Hematopoietic multipotent progenitor cell (in vitro differentiated cells): ENCODE data around the gene IGSF9. TPM values are rescaled to one million over a fixed set of nuclear protein-coding genes. Genes with fewer than 3 reads are reported as not detected.

Source experiments
- DNase-seq, 3 donors: peaks; one replicate each; pipeline ENCODE4 v3.0.0-alpha.2; 2011 to 2015; ENCODE audit warnings: low read depth in 2 of 3, low spot score in 2 of 3
- total RNA-seq: library from RNA; depleted of rRNA; stranded (reverse); fragments of >200 nt; gene quantifications from one replicate; pipeline ENCODE4 v1.2.3, GENCODE V29; 2012

IGSF9 gene
- total RNA-seq, 1 donor = 0.54 TPM

DNA sequence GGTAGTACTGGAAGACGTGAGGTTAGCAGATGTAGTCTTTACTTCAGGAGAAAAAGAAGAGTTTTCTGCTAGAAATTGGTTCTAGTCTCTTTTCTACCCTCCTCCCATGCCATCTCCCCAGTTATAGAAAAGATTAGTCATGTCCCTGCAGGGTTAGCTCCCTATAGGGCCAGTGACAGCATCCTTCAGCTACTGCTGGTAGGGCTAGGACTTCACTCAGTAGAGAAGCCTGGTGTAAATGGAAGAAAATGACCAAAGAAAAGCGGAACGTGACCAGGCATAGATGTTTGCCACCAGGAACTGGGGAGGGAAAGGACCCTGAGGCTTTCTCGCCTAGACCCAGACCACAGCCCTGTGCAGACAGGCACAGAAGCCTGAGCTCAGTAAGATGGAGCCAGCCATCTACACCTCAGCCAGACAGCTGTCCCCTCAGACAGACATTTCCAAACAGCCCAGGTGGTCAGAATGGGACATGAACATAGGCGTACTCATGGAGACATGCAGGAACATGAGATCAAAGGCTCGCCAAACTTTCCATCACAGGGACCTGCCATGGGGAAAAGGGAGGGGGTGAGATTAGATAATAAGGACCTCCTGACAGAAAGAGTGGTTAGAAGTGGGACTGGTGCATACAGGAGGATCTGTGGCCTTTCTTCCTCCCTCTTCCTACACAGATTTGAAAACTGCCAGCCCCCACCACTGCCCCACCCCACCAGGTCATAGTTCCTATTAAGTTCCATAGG lies 32.1 kb upstream of the IGSF9 start:
- no peak for DNase-seq

DNA sequence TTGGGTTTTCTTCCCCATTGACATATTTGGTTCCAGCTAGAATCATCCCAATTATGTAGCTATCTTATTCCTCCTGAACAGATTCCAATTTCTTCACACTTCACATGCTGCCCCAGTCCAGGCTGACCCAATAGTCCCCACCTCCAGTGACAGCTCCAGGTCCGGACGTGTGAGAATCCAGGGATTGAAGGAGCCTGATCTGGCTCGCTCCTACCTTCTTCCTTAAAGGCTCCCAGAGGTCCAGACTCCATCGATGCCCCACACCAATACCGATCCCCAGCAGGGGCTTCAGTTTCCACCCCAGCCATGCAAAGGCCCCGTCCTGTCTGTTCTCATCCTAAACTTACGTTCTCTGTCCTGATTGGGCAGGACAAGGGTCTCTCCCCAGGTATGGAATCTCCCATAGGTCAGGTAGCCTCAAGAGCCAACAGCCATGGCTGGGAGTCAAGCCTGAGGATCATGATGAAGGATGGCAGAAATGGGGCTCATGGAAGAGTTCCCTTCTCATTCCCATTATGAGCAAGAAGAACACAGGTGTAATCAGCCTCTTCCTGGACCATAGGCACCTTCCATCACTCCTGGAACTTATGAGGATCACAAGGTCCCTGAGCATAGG lies 29.0 kb upstream of the IGSF9 start:
- no peak for DNase-seq

DNA sequence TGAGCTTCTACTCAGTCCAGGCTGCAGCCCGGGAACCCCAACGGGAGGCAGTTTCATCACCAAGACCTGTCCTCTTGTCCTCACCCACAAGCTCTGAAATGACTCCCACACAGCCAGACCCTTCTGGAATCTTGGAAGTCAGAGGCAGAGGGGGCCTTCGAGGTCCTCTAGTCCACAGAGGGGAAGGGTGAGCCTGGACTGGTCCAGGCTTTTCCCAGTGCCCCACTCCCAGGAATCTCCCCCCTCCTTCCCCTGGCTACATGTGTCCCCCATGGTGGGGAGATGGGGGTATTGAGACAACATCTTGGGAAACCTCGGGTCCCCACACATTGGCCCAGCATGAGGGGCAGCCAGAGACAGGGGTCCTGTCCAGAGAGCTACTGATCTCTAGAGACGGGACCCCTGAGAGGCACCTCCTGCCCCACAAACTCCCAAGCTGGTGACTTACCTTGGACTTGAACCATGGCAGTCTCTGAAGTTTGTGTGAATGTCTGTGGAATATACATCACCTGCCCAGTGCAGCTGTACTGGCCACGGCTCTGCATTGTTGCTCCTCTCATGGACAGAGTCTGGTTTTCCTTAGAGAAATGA lies 28.0 kb upstream of the IGSF9 start:
- DNase-seq = no peak

DNA sequence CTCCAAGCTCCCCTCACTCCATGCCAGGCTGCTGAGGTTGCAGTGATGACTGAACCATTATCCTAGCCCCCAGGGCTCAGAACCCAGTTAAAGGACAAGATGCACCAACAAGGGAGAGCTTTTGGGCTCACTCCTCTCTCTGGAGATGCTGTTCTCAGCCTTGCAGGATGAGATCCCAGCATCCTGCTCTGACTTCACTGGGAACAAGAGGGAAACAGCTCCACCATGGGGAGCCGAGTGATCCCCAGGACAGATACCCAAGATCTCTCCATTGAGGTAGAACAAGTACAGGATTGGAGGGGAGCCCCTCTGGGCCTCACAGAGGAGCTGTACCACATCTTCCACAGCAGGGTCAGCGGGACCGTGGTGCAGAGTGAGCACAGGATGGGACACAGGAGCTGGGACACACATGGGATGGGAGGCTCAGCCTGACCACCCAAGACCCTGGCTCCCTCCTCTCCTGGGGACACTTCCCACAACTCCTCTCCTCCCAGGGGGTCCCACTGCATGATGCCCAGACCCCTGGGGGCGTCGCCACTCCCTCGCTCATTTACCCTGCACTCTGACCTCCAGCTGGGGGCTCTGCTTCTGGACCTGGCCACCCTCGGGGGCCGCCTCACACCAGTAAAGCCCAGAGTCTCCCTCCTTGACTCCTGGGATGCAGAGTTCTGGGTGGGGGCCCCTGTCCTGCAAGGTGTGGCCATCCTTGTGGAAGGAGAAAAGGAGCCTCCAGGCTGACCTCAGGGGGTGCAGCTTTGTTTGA lies 27.2 kb upstream of the IGSF9 start:
- no peak for DNase-seq

DNA sequence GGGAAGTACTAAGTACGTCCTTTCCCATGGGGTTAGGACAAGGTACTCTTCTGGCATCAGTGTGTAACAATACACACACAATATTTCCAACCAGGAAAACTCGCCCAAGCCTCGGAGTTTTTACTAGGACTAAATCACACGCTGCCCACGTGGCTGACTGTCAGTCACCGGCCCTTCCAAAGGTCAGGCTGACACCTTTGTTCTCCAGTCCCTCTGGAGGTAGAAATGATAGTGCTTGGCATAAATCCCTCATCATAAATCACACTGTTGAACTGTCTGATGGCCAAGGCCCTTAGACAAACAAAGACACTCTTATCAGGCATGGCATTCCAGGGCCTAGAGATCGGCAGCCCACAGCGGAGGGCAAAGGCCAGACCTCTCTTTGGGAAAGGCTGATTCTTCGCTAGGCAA lies 25.5 kb upstream of the IGSF9 start:
- DNase-seq = no peak

DNA sequence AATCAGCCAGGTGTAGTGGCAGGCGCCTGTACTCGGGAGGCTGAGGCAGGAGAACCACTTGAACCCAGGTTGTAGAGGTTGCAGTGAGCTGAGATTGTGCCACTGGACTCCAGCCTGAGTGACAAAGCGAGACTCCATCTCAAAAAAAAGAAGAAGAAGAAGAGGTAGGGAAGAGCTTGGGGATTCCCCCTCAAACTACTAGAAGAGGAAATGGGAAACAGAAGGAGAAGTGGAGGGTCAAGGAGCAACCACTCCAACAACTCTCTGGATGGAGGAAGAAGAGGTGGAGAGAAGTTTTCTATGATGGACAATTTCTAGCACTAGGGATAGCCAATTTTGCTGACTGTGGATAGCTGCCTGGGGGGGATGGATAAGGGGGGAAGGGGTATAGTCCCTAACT lies 23.5 kb upstream of the IGSF9 start:
- DNase-seq = no peak

DNA sequence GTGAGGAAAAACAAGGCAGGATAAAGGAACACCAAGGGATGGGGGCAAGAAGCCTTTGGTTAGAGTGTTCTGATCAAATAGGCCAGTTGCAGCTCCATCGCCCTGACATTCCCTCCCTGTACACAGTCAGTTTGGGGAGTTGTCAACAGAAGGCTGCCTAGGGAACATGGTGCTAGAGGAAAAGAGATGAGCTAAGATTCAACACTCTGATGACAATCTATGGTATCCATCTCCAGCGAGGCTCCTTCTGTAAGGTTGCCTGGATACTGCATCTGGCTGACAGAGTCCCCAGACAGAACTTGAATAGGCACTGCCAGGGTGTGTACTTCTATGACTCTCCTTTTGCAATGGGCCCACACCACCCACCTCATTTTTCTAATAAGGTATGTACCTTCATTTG lies 19.9 kb upstream of the IGSF9 start:
- DNase-seq = no peak

DNA sequence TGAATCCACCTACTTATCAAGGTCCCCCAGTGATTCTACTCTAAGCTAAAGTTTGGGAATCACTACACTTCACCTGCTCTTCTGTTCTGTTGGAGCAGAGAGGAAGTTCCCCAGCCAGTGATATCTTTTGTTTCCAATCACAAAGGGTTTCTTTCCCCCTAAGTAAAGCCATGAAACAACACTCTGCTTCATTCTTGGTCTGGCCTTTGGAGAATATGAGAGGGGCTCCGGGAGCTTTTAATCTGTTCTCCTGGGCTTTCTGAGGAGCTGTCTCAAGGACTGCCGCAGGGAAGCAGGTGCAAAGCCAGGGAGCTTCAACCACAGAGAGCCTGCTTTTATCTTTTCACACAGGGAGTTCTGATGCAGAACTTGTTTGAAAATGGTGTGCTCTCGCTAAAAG lies 18.7 kb upstream of the IGSF9 start:
- no peak for DNase-seq

DNA sequence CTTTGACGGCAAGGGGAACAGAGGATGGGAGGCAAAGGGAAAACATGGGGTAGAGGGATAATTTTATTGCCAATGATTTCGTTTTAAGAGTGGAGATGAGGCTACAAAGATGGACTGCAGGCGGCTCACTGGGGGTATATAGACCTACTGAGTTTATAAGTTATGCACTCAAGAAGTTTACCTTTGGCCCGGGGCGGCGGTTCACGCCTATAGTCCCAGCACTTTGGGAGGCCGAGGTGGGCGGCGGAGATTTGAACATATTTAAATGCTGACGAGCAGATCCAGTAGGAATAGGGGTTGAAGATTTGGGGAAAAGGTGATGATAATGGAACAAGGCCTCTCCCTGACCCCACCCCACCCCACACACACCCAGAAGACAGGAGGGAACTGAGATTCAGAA lies 16.8 kb upstream of the IGSF9 start:
- DNase-seq = no peak

DNA sequence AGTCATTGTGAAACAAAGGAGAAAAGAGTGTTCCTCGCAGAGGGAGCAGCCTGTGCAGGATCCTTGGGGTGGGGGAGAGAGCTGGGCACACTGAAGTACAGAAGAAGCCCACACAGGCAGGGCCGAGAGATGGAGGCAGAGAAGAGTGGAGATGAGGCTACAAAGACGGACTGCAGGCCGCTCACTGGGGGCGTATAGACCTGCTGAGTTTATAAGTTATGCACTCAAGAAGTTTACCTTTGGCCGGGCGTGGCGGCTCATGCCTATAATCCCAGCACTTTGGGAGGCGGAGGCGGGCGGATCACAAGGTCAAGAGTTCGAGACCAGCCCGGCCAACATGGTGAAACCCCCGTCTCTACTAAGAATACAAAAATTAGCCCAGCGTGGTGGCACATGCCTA lies 16.2 kb upstream of the IGSF9 start:
- DNase-seq = no peak

DNA sequence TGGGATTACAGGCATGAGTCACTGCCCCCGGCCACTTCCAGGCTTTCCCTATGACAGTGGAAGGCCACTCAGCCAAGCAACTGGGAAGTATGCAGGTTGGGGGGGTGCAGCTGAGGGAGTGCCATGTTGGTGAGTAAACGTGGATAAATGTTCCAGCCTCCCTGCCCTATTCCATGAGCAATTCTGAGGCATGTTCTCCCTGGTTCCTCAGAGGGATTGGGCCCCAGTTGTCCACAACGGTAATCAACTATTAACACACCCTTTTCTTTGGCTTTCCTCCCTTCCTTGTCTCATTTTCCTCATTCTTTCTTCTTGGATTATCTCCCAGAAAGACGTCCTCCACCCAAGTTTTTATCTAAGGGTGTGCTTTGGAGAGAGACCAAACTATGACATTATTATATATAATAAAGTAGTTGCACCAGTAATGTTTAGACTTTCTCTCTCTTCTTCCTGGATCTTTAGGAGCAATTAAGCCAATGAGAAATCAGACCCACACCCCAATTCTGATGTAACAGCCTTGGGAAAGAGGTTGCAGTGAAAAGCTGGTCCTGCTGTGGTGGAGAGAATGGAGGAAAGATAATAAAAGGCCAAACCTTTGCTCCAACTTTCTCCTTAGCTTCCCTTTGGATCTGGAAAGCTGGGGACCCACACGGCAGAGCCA lies 15.4 kb upstream of the IGSF9 start:
- DNase-seq = no peak

DNA sequence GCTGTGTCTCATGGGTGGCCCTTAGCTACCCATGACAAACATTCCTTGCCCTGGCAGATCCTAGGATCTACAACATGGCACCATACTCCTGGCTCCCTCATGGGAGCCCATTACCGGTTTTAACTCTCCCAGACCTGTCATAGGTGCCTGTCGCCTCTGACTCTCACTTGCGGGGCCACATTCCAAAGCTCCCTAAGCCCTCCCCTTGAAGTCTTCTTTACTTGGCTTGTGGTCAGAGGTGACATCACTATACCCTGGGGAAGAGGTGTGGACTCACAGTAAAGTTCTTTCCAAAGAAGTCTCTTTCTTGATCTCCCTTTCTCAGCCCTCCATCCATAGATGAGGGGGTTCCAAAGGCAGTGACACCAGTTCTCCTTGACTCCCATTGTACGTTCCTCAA lies 14.0 kb upstream of the IGSF9 start:
- DNase-seq = no peak

DNA sequence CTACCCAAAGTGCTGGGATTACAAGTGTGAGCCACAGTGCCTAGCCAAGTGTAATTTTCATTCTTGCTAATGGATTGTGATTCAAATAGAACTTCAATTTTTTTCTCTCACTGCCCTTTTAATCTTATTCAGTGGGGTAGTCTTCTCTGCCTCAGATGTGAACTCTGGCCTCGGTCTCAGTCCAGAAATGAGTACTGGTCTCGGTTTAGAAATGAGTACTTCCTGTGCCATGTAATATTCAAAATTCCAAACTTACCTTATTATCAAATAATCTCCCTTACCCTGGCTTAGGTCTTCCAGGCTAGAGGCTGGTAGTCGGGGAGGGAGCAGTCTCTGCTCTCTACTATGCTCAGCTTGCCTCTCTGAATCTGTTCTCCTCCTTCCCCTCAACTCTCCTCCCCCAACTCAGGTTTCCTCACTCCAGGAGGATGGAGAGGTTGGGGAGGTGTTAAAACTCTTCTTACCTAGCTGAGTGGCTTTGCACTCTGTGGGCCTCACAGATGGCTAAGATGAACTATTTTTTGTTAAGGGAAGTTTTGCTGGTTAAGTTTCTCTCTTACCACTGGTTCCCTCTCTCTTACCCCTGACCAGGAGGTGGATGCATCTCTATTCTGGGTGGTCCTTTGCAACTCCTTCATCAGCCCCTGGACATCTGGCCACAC lies 13.4 kb upstream of the IGSF9 start:
- DNase-seq = no peak

DNA sequence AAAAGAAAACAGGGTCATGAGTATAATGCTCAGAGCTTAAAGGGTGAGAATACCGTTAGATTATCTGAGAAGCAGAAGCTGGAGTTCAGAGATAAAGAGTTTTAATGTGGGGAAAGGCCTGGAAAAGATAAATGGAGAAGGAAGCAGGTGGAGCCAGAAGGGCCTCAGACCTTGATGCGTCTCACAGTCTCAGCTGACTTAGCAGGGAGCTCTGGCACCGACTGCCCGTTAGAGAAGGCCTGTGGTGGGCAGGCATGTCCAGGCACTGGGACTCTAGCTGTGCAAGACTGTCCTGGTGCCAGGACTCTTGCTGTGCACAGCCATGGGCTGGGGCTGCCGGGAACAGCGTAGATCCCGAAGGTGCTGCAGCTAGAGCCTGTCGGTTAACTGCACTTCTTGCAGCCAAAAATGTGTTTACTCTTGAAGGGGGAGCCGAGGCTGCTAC lies 12.4 kb upstream of the IGSF9 start:
- no peak for DNase-seq

DNA sequence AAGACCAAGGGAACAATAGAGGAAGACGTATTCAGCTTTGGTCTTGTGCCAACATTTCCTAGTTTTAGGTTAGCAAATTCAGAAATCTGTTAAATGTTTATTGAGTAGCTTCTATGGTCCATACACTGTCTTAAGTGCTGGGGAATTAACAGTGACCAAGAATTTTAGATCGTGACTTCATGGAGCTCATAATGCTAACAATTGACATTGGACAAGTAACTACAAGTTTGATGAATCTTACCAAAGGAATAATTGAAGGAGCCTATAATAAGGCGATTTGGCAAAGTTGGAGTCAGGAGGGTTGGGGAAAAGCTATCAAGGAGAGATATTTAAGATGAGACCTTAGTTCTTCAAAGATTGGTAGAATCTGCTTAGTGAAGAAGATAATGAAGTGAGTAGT lies 10.0 kb upstream of the IGSF9 start:
- DNase-seq = no peak

DNA sequence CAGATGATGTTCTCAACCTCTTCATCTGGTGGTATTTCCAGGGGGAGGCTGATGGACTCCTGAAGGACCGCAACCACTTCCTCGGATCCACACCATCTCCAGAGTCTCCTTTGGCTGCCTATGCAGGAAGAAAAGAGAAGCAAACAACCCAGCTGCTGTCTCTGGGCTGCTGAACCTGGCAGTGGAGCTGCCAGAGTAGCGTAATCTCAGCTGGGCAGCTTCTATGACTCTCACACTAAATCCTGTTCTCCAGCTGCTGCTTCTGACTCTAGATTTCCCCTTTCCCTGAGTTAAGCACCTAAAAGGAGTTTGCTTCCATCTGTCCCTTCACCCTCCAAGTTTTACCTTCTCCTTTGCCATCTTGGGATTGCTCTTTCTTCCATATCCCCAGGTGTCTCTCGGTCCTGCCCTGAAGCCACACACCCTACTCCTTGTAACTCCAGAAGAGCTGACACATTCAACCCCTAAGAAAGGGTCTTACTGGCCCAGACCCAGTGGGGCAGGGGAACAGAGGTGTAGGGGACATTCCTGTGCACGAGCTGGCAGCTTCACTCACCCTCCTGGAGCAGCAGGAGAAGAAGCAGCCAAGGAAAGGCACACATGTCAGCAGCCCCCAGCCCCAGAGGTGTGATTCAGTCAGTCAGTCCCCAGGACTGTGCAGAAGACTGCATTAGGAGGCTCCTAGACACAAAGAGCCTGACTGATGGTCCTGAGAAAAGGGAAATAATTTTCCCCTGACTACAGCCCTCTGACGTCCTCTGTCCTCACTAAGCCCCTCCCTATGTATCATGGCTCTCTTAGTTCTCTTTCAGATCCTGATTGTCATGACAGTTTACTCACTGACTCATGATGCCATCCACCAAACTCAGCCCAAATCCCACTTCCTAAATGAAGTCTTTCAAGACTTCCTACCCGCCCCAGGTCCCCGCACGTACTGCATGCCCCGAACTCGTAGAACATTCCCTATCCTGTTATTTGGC lies 8.4 kb upstream of the IGSF9 start, which contains the start of gene SLAMF9:
Gene SLAMF9 (minus strand): TSS at position 702 of the 980 bp plus-strand sequence. CDS start 100 bp downstream, at position 602.
- no peak for DNase-seq

DNA sequence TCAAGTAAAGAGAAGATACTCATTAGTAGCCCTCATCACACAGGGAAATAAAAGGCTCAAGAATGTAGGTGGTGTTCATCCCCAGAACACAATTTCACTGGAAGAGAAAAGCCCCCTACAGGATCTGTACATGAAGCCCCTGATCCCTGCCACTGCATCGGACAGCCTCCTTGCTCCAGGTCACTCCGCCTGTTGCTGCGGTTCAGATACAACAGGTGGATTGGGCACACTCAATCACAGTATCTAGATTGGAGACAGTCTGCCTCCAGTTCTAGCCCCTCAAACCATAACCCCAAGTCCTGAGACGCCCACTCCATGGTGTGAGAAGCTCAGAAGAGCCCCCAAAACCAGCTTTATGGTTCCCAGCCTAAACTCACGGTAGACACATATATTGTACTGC lies 7.5 kb upstream of the IGSF9 start:
- DNase-seq = no peak

DNA sequence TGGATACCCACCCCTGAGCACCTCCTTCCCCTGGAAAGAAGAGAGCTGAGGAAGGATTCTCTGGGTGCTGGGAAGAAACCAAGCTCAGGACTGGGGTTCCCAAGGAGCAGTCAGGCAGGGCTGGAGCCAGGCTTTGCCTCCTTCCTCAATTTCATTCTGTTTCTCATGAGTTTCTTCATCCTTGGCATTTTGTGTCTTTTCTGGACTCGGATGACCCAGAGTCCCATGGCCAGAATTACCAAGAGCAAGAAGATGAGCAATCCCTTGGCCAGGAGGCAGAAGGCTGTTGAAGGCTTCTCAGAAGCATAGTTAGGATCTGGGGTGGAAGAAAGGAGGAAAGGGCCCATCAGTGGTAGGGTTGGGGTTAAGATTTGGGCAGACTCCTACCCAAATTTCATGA lies 6.1 kb upstream of the IGSF9 start:
- no peak for DNase-seq

DNA sequence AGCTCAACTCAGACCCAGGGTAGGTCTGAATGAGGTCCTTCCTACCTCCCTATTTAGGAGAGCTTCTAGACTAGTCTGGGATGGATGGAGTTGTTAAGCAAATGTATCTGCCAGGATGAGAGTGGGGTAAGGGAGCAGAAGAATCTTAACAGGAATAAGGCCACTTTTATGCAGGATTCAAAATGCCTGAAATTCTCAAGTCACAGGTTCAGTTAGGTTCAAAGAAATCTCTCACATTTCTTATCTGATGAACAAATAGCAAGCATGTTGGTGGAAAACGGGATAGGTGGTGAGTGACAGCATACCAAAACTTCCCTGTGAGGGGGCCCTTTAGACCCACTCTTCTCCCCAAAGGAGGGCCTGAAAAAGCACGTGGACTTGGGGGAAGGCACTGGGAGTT lies 5.6 kb upstream of the IGSF9 start:
- no peak for DNase-seq
